Measurements from ENCODE around the gene PHF21A.
A peak's percentile ranks its signal among the peaks of the same experiment; 100 is the strongest.

The PHF21A gene

DNA sequence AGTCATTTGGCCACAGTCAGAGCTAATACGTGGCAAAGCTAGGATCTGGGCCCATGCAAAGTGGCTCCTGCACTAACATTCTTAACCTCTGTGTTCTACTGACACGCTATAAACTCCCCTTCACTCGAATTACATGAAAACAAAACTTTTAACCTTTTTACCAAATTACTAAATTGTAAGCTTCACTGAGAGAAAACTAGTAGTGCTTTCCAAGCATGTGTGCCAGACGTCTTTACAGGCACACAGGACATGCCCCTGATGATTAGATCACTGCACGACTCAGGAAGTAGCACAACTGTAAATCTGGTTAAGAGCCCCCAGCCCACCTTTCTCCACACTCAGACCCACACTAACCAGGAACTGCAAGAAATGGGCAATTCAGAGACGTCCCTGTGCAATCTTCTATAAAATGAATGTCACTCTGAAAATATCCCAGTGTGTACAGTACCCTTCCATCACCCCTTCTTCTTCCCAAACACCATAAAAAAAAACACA is 16.1 kb downstream of the PHF21A start:
- H3K4me2 ChIP-seq (ENCODE audit: low read length, poor library complexity, severe bottlenecking): no peak overlapping the region
- no peak overlapping the region for H2AK5ac ChIP-seq (ENCODE audit: low read length, severe bottlenecking)
- H3K79me1 ChIP-seq (replicated peaks; ENCODE audit: low read length, poor library complexity, severe bottlenecking): peaks cover 15% of the 10 kb centered on the region
- WGBS: 36% methylated on average over 6 of the region's 6 CpGs
- H4K91ac ChIP-seq (ENCODE audit: low read length): no peak overlapping the region
- H2BK5ac ChIP-seq (ENCODE audit: low read depth, low read length, poor library complexity, severe bottlenecking): no peak overlapping the region
- peaks cover 4% of the 10 kb centered on the region for H3K4me1 ChIP-seq (ENCODE audit: control insufficient read depth, insufficient read depth, low read depth, low read length)
- H3K36me3 ChIP-seq (ENCODE audit: control insufficient read depth in 1 of 2, insufficient read depth in 2 of 2, low read depth in 1 of 2, low read length in 2 of 2): no peaks in the 10 kb centered on the region
- H3K18ac ChIP-seq (ENCODE audit: low read depth in 1 of 2, low read length in 2 of 2): peak overlapping the region in 1 of 2 experiments; percentile 33
- no peak overlapping the region for H3K4me3 ChIP-seq (ENCODE audit: insufficient read depth in 1 of 2, low read depth in 1 of 2, low read length in 2 of 2)
- H3K9ac ChIP-seq (ENCODE audit: low read length): peak overlapping the region; percentile 40
- peak overlapping the region; percentile 69 for H4K8ac ChIP-seq (ENCODE audit: low read length)
- no peaks in the 10 kb centered on the region for H3K9me3 ChIP-seq (ENCODE audit: control insufficient read depth, low read length)
- H3K23ac ChIP-seq (ENCODE audit: low read length in 2 of 2): no peak overlapping the region
- no peak overlapping the region for H3K4ac ChIP-seq (ENCODE audit: low read depth in 1 of 2, low read length in 2 of 2)
- no peak overlapping the region for H2AFZ ChIP-seq (ENCODE audit: low read depth, low read length)
- H3K27ac ChIP-seq (ENCODE audit: low read length, poor library complexity, severe bottlenecking): no peak overlapping the region
- no peaks in the 10 kb centered on the region for H3K27me3 ChIP-seq (ENCODE audit: control insufficient read depth in 1 of 2, insufficient read depth in 1 of 2, low read length in 2 of 2)
- no peak for DNase-seq
- no peak overlapping the region for H3K14ac ChIP-seq (ENCODE audit: low read length in 2 of 2)
- H2BK15ac ChIP-seq (ENCODE audit: low read depth, poor library complexity, severe bottlenecking): no peak overlapping the region
- H2BK12ac ChIP-seq (ENCODE audit: low read length in 2 of 2): no peak overlapping the region
- H2BK120ac ChIP-seq (ENCODE audit: low read depth, low read length): no peak overlapping the region

DNA sequence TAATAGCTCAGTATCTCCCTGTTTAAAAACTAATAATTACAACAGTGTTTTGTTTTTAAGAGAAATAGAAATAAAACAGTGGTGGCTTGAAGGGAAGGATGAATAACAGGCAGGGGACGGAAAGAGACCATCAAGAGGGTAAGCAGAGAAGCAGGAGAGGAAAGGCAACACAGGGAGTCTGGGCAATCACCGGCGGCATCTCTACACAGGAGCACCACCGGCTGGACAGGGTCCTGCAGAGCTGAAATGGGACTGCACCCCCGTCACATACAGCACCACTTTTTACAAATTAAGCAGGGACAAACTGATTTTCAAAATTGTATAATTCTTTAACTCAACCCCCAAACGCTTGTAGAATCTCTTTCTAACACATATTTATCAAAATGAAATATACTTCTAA is 18.4 kb downstream of the PHF21A start:
- no peaks in the 10 kb centered on the region for H3K9me3 ChIP-seq (ENCODE audit: control insufficient read depth, low read length)
- no peak overlapping the region for H3K14ac ChIP-seq (ENCODE audit: low read length in 2 of 2)
- DNase-seq: no peak
- H3K4me2 ChIP-seq (ENCODE audit: low read length, poor library complexity, severe bottlenecking): no peak overlapping the region
- H2AFZ ChIP-seq (ENCODE audit: low read depth, low read length): no peak overlapping the region
- H3K4me3 ChIP-seq (ENCODE audit: insufficient read depth in 1 of 2, low read depth in 1 of 2, low read length in 2 of 2): no peak overlapping the region
- H3K79me1 ChIP-seq (replicated peaks; ENCODE audit: low read length, poor library complexity, severe bottlenecking): peaks cover 12% of the 10 kb centered on the region
- no peak overlapping the region for H2BK15ac ChIP-seq (ENCODE audit: low read depth, poor library complexity, severe bottlenecking)
- H4K91ac ChIP-seq (ENCODE audit: low read length): no peak overlapping the region
- no peak overlapping the region for H4K8ac ChIP-seq (ENCODE audit: low read length)
- no peak overlapping the region for H2BK120ac ChIP-seq (ENCODE audit: low read depth, low read length)
- 90% methylated on average over 6 of the region's 6 CpGs for WGBS
- H2BK12ac ChIP-seq (ENCODE audit: low read length in 2 of 2): no peak overlapping the region
- no peak overlapping the region for H3K4ac ChIP-seq (ENCODE audit: low read depth in 1 of 2, low read length in 2 of 2)
- no peak overlapping the region for H2AK5ac ChIP-seq (ENCODE audit: low read length, severe bottlenecking)
- no peak overlapping the region for H3K9ac ChIP-seq (ENCODE audit: low read length)
- no peak overlapping the region for H3K18ac ChIP-seq (ENCODE audit: low read depth in 1 of 2, low read length in 2 of 2)
- no peak overlapping the region for H3K23ac ChIP-seq (ENCODE audit: low read length in 2 of 2)
- no peak overlapping the region for H3K27ac ChIP-seq (ENCODE audit: low read length, poor library complexity, severe bottlenecking)
- no peaks in the 10 kb centered on the region for H3K27me3 ChIP-seq (ENCODE audit: control insufficient read depth in 1 of 2, insufficient read depth in 1 of 2, low read length in 2 of 2)
- H3K4me1 ChIP-seq (ENCODE audit: control insufficient read depth, insufficient read depth, low read depth, low read length): peaks cover 4% of the 10 kb centered on the region
- no peaks in the 10 kb centered on the region for H3K36me3 ChIP-seq (ENCODE audit: control insufficient read depth in 1 of 2, insufficient read depth in 2 of 2, low read depth in 1 of 2, low read length in 2 of 2)
- no peak overlapping the region for H2BK5ac ChIP-seq (ENCODE audit: low read depth, low read length, poor library complexity, severe bottlenecking)

DNA sequence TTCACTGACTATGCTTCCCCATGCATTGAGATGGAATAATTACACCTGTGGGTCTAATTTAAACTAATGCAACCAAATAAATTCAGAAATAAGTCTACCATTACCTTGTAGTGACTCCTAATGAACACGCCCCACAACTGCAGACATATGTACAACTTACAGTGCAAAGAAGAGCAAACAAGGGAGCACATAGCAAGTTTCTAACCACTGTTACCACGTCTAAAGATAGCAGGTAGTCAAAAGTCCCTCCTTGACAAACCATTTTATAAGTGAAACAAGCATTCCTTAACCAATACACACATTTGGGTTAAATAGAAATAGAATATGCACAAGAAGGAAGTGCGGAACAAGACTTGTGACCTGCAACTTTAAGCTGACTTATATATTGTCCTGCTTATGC is 20.6 kb downstream of the PHF21A start:
- no peak overlapping the region for H3K23ac ChIP-seq (ENCODE audit: low read length in 2 of 2)
- no peak overlapping the region for H2BK5ac ChIP-seq (ENCODE audit: low read depth, low read length, poor library complexity, severe bottlenecking)
- no peaks in the 10 kb centered on the region for H3K27me3 ChIP-seq (ENCODE audit: control insufficient read depth in 1 of 2, insufficient read depth in 1 of 2, low read length in 2 of 2)
- H3K4me1 ChIP-seq (ENCODE audit: control insufficient read depth, insufficient read depth, low read depth, low read length): peaks cover 4% of the 10 kb centered on the region
- DNase-seq: no peak
- H3K9me3 ChIP-seq (ENCODE audit: control insufficient read depth, low read length): no peaks in the 10 kb centered on the region
- no peaks in the 10 kb centered on the region for H3K36me3 ChIP-seq (ENCODE audit: control insufficient read depth in 1 of 2, insufficient read depth in 2 of 2, low read depth in 1 of 2, low read length in 2 of 2)
- H3K27ac ChIP-seq (ENCODE audit: low read length, poor library complexity, severe bottlenecking): no peak overlapping the region
- H3K79me1 ChIP-seq (replicated peaks; ENCODE audit: low read length, poor library complexity, severe bottlenecking): peaks cover 14% of the 10 kb centered on the region
- H3K4ac ChIP-seq (ENCODE audit: low read depth in 1 of 2, low read length in 2 of 2): no peak overlapping the region
- H2BK12ac ChIP-seq (ENCODE audit: low read length in 2 of 2): no peak overlapping the region
- no peak overlapping the region for H3K4me2 ChIP-seq (ENCODE audit: low read length, poor library complexity, severe bottlenecking)
- no peak overlapping the region for H3K14ac ChIP-seq (ENCODE audit: low read length in 2 of 2)
- H3K18ac ChIP-seq (ENCODE audit: low read depth in 1 of 2, low read length in 2 of 2): no peak overlapping the region
- H3K9ac ChIP-seq (ENCODE audit: low read length): peak overlapping the region; percentile 94
- no peak overlapping the region for H2AFZ ChIP-seq (ENCODE audit: low read depth, low read length)
- no peak overlapping the region for H4K8ac ChIP-seq (ENCODE audit: low read length)
- no peak overlapping the region for H4K91ac ChIP-seq (ENCODE audit: low read length)
- no peak overlapping the region for H2BK120ac ChIP-seq (ENCODE audit: low read depth, low read length)
- 97% methylated on average over 2 of the region's 3 CpGs for WGBS
- no peak overlapping the region for H2BK15ac ChIP-seq (ENCODE audit: low read depth, poor library complexity, severe bottlenecking)
- no peak overlapping the region for H2AK5ac ChIP-seq (ENCODE audit: low read length, severe bottlenecking)
- peak overlapping the region in 1 of 2 experiments; percentile 68 for H3K4me3 ChIP-seq (ENCODE audit: insufficient read depth in 1 of 2, low read depth in 1 of 2, low read length in 2 of 2)

DNA sequence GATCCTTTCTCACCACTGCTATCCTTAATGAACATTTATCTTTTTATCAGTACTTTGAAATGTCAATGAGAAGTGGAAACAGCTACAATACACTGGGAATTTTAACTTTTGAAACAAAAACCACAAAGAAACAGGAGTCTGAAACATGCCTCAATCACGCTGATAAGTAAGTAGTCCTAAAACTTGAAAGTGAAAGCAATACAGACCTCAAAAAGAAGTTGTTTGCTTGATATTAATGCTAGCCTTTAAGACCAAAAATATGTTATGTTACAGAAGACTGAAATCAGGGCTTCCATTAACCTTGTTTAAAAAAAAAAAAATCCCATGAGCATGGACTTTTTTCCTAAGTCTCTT is 21.3 kb downstream of the PHF21A start:
- no peak overlapping the region for H3K4me2 ChIP-seq (ENCODE audit: low read length, poor library complexity, severe bottlenecking)
- H3K4me1 ChIP-seq (ENCODE audit: control insufficient read depth, insufficient read depth, low read depth, low read length): peaks cover 2% of the 10 kb centered on the region
- no peak overlapping the region for H3K27ac ChIP-seq (ENCODE audit: low read length, poor library complexity, severe bottlenecking)
- no peak overlapping the region for H3K14ac ChIP-seq (ENCODE audit: low read length in 2 of 2)
- no peak overlapping the region for H2BK12ac ChIP-seq (ENCODE audit: low read length in 2 of 2)
- H3K9me3 ChIP-seq (ENCODE audit: control insufficient read depth, low read length): no peaks in the 10 kb centered on the region
- H2AFZ ChIP-seq (ENCODE audit: low read depth, low read length): no peak overlapping the region
- H2BK120ac ChIP-seq (ENCODE audit: low read depth, low read length): no peak overlapping the region
- no peak overlapping the region for H2BK15ac ChIP-seq (ENCODE audit: low read depth, poor library complexity, severe bottlenecking)
- H3K4me3 ChIP-seq (ENCODE audit: insufficient read depth in 1 of 2, low read depth in 1 of 2, low read length in 2 of 2): peak overlapping the region in 1 of 2 experiments; percentile 68
- no peak overlapping the region for H3K4ac ChIP-seq (ENCODE audit: low read depth in 1 of 2, low read length in 2 of 2)
- H3K9ac ChIP-seq (ENCODE audit: low read length): peak overlapping the region; percentile 94
- H3K23ac ChIP-seq (ENCODE audit: low read length in 2 of 2): no peak overlapping the region
- peak; percentile 52 for DNase-seq
- no peak overlapping the region for H4K91ac ChIP-seq (ENCODE audit: low read length)
- H3K36me3 ChIP-seq (ENCODE audit: control insufficient read depth in 1 of 2, insufficient read depth in 2 of 2, low read depth in 1 of 2, low read length in 2 of 2): no peaks in the 10 kb centered on the region
- H3K27me3 ChIP-seq (ENCODE audit: control insufficient read depth in 1 of 2, insufficient read depth in 1 of 2, low read length in 2 of 2): no peaks in the 10 kb centered on the region
- H3K79me1 ChIP-seq (replicated peaks; ENCODE audit: low read length, poor library complexity, severe bottlenecking): peaks cover 10% of the 10 kb centered on the region
- no peak overlapping the region for H4K8ac ChIP-seq (ENCODE audit: low read length)
- H2BK5ac ChIP-seq (ENCODE audit: low read depth, low read length, poor library complexity, severe bottlenecking): no peak overlapping the region
- H2AK5ac ChIP-seq (ENCODE audit: low read length, severe bottlenecking): no peak overlapping the region
- no CpG with 5 or more reads among the region's 1 CpG for WGBS
- H3K18ac ChIP-seq (ENCODE audit: low read depth in 1 of 2, low read length in 2 of 2): no peak overlapping the region
